Esophagus (tissue), 2 donors: Measurements from ENCODE around the gene SOX8. TPM values are rescaled to one million over a fixed set of nuclear protein-coding genes. Genes with fewer than 3 reads are reported as not detected.

Source experiments
- H3K27ac ChIP-seq, 2 donors: one replicate each; pipeline ENCODE4 v1.5.1; 2013; ENCODE audit warnings: low read depth in 2 of 2, mild to moderate bottlenecking in 2 of 2, inconsistent platforms in 1 of 2, low read length in 1 of 2, moderate library complexity in 1 of 2
- H3K27me3 ChIP-seq, 2 donors: one replicate each; pipeline ENCODE4 v1.6.1; 2013; ENCODE audit warnings: low read length in 2 of 2, control low read depth in 1 of 2, mild to moderate bottlenecking in 1 of 2; ENCODE audit not compliant: insufficient read depth in 2 of 2, control insufficient read depth in 1 of 2
- H3K36me3 ChIP-seq, 2 donors: one replicate each; pipeline ENCODE4 v1.6.1; 2013; ENCODE audit warnings: low read length in 1 of 2; ENCODE audit not compliant: control insufficient read depth in 2 of 2, insufficient read depth in 2 of 2
- H3K4me1 ChIP-seq, 2 donors: one replicate each; pipeline ENCODE4 v1.6.1; 2013; ENCODE audit warnings: low read length in 1 of 2; ENCODE audit not compliant: control insufficient read depth in 2 of 2, insufficient read depth in 2 of 2
- H3K4me3 ChIP-seq, 2 donors: one replicate each; pipeline ENCODE4 v1.5.1; 2013; ENCODE audit warnings: low read length in 2 of 2, mild to moderate bottlenecking in 2 of 2, low read depth in 1 of 2, moderate library complexity in 1 of 2
- H3K9me3 ChIP-seq, 2 donors: one replicate each; pipeline ENCODE4 v1.6.1; 2013; ENCODE audit warnings: mild to moderate bottlenecking in 2 of 2, low read depth in 1 of 2, low read length in 1 of 2, moderate library complexity in 1 of 2; ENCODE audit not compliant: control insufficient read depth in 2 of 2, insufficient read depth in 1 of 2
- WGBS, 2 donors: extraction: QIAGEN DNeasy Blood & Tissue Kit; methylation state at CpG; one replicate each; pipeline ENCODE4 v1.1.7; 2013; 5-methylcytosine and 5-hydroxymethylcytosine counted together
- polyA plus RNA-seq, 2 donors: library from polyadenylated mRNA; stranded (reverse); fragments of 200-250 nt; gene quantifications; one replicate each; pipeline ENCODE4 v1.2.3, GENCODE V29; 2013
- donor health status: healthy with polysubstance abuse.
- donor health status: Bipolar disorder and iron deficiency.

The SOX8 gene
- polyA plus RNA-seq, 2 donors: 0.18 to 0.25 TPM

- Histone ChIP-seq H3K4me3 (no peak overlapping the region), H3K27me3 (peaks cover 6 to 27% of the 10 kb centered on the region in 2 donors)
- 56 to 69% methylated on average over 22 of the region's 22 CpGs for WGBS, 2 donors
These were observed 2.6 kb downstream of the SOX8 start for GRCh38 chr16:984121-984694.

DNA sequence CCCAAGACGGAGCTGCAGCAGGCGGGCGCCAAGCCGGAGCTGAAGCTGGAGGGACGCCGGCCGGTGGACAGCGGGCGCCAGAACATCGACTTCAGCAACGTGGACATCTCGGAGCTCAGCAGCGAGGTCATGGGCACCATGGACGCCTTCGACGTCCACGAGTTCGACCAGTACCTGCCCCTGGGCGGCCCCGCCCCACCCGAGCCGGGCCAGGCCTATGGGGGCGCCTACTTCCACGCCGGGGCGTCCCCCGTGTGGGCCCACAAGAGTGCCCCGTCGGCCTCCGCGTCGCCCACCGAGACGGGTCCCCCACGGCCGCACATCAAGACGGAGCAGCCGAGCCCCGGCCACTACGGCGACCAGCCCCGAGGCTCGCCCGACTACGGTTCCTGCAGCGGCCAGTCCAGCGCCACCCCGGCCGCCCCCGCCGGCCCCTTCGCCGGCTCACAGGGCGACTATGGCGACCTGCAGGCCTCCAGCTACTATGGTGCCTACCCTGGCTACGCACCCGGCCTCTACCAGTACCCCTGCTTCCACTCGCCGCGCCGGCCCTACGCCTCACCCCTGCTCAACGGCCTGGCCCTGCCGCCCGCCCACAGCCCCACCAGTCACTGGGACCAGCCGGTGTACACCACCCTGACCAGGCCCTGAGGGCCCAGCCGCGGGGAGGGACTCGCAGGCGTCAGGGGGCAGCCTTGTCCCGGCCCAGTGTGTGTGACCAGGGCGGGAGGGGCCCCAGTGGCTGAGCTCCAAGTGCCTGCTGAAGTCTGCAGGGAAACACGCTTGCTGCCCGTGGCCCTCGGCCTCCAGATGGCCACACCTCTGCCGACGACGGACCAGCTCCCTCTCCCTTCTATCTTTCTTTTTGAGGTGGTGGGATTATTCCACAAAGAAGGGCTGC is 3.4 kb downstream of the SOX8 start:
- H3K9me3 ChIP-seq: peaks cover 0 to 5% of the 10 kb centered on the region in 2 donors
- WGBS, 2 donors: 91 to 93% methylated on average over 66 to 78 of the region's 78 CpGs
- no peaks in the 10 kb centered on the region for H3K36me3 ChIP-seq
- H3K27ac ChIP-seq: no peak overlapping the region
- H3K27me3 ChIP-seq: peaks cover 6 to 25% of the 10 kb centered on the region in 2 donors
- peaks cover 4 to 11% of the 10 kb centered on the region in 2 donors for H3K4me1 ChIP-seq
- no peak overlapping the region for H3K4me3 ChIP-seq

More at GRCh38 chr16:984121-984694, 2.6 kb downstream of the SOX8 start:
- peaks cover 0 to 3% of the 10 kb centered on the region in 2 donors for H3K9me3 ChIP-seq
- H3K4me1 ChIP-seq: peaks cover 4 to 11% of the 10 kb centered on the region in 2 donors
- H3K27ac ChIP-seq: no peak overlapping the region
- H3K36me3 ChIP-seq: no peaks in the 10 kb centered on the region

- 85 to 86% methylated on average over 32 of the region's 32 CpGs for WGBS, 2 donors
- H3K27ac ChIP-seq: no peak overlapping the region
- H3K9me3 ChIP-seq: peaks cover 0 to 8% of the 10 kb centered on the region in 2 donors
- no peaks in the 10 kb centered on the region for H3K36me3 ChIP-seq
- no peak overlapping the region for H3K4me3 ChIP-seq
- H3K4me1 ChIP-seq: peaks cover 4 to 8% of the 10 kb centered on the region in 2 donors
- H3K27me3 ChIP-seq: peaks cover 6 to 18% of the 10 kb centered on the region in 2 donors
These were observed 4.3 kb downstream of the SOX8 start for GRCh38 chr16:985646-986400.

DNA sequence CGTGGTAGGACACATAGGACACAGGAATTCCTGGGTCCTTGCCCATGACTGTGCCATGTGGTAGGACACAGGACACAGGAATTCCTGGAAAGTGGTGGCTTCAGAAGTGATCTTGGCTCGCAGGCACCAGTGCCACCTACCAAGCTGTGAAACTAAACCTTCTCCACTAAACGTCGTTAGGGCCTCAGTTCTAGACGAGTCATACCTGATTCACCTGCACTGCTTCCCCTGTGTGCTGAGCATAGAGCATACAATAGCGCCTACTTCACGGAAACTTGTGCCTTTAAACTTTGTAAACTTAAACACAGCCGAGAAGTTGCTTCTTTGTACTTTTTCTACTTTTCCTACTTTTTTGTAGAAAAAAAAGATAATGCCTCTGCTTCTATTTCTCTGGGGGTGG is 4.8 kb downstream of the SOX8 start:
- H3K27ac ChIP-seq: no peak overlapping the region
- H3K36me3 ChIP-seq: no peaks in the 10 kb centered on the region
- H3K27me3 ChIP-seq: peaks cover 6 to 18% of the 10 kb centered on the region in 2 donors
- H3K4me1 ChIP-seq: peaks cover 4 to 7% of the 10 kb centered on the region in 2 donors
- 65 to 68% methylated on average over 8 of the region's 8 CpGs for WGBS, 2 donors
- H3K4me3 ChIP-seq: no peak overlapping the region
- H3K9me3 ChIP-seq: peaks cover 0 to 8% of the 10 kb centered on the region in 2 donors

DNA sequence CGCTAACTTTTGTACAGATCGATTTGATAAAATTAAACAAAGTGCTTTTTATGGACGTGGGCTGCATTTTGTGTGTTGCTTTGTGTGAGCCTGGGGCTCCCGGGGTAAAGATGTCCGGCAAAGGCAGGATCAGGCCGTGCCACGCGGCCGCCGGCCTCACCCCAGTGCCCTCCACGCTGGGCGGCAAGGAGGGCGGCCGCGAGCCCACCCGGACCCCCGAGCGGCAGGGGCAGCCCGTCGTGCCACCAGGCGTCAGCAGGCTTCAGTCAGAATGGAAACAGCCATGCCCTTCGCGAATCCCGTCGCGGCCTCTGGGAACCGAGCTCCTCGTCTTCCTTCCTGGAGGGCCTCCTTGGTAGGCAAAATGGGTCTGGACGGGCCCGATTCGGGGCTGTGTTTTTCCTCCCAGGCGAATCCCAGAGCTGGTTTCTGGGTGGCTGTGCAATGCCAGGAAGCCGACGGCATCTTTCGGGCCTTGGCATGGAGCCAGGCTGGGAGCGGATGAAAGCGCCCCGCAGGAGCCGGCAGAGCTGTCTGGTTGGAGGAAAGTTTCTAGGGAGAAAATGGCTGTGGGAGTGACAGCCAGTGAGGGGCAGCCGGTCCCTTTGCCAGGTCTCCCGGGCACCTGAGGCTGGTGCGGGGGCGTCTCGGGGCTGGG is 5.5 kb downstream of the SOX8 start:
- H3K27ac ChIP-seq: no peak overlapping the region
- H3K27me3 ChIP-seq: peaks cover 6 to 15% of the 10 kb centered on the region in 2 donors
- 70 to 80% methylated on average over 41 to 44 of the region's 44 CpGs for WGBS, 2 donors
- no peaks in the 10 kb centered on the region for H3K36me3 ChIP-seq
- peaks cover 0 to 7% of the 10 kb centered on the region in 2 donors for H3K9me3 ChIP-seq
- no peak overlapping the region for H3K4me3 ChIP-seq
- peaks cover 0 to 3% of the 10 kb centered on the region in 2 donors for H3K4me1 ChIP-seq

GRCh38 chr16:987906-988305 is 6.3 kb downstream of the SOX8 start:
- H3K4me3 ChIP-seq: no peak overlapping the region
- H3K9me3 ChIP-seq: peaks cover 0 to 6% of the 10 kb centered on the region in 2 donors
- no peak overlapping the region for H3K27ac ChIP-seq
- peaks cover 0 to 2% of the 10 kb centered on the region in 2 donors for H3K4me1 ChIP-seq
- 62 to 79% methylated on average over 17 of the region's 17 CpGs for WGBS, 2 donors
- peaks cover 6 to 8% of the 10 kb centered on the region in 2 donors for H3K27me3 ChIP-seq
- no peaks in the 10 kb centered on the region for H3K36me3 ChIP-seq

GRCh38 chr16:988471-989353 is 7.1 kb downstream of the SOX8 start:
- Histone ChIP-seq H3K36me3 (no peaks in the 10 kb centered on the region), H3K4me3 (no peak overlapping the region), H3K27me3 (peaks cover 2 to 3% of the 10 kb centered on the region in 2 donors), H3K9me3 (peaks cover 0 to 6% of the 10 kb centered on the region in 2 donors), H3K27ac (no peak overlapping the region), H3K4me1 (peaks cover 0 to 2% of the 10 kb centered on the region in 2 donors)
- WGBS, 2 donors: 69% methylated on average over 34 to 35 of the region's 35 CpGs

GRCh38 chr16:989354-989814 is 7.8 kb downstream of the SOX8 start:
- Histone ChIP-seq H3K27ac (no peak overlapping the region), H3K4me1 (peaks cover 0 to 2% of the 10 kb centered on the region in 2 donors), H3K4me3 (no peak overlapping the region), H3K27me3 (peaks cover 0 to 1% of the 10 kb centered on the region in 2 donors), H3K36me3 (no peaks in the 10 kb centered on the region), H3K9me3 (peaks cover 0 to 7% of the 10 kb centered on the region in 2 donors)
- WGBS, 2 donors: 71 to 82% methylated on average over 11 of the region's 11 CpGs
